Loucy (cell line): ENCODE measurements around the gene GHRHR.

Experiments used
- CTCF ChIP-seq: fragments of 200-600 bp; sonication (generic); conservative IDR thresholded peaks from 2 replicates; pipeline ENCODE4 v1.5.1; 2014; ENCODE audit warnings: mild to moderate bottlenecking, antibody characterized with exemption, low read length
- EZH2phosphoT487 ChIP-seq: fragments of 200-600 bp; IDR thresholded peaks from 2 replicates; pipeline ENCODE4 v1.6.1; 2018; ENCODE audit warnings: antibody characterized with exemption, mild to moderate bottlenecking, moderate library complexity, borderline replicate concordance

- TF ChIP-seq CTCF: no peak
- TF ChIP-seq EZH2phosphoT487: no peak
These were observed 46.4 kb upstream of the GHRHR start for GRCh38 chr7:30917216-30917893.
